GM19395 (cell line): ENCODE measurements around the gene LCK.

Source experiments
- ATAC-seq: cut with Tn5 transposase; IDR thresholded peaks from one replicate; pipeline ENCODE4 v1.9.1; 2021; ENCODE audit warnings: mild to moderate bottlenecking, moderate library complexity; ENCODE audit not compliant: unreplicated experiment

LCK gene

DNA sequence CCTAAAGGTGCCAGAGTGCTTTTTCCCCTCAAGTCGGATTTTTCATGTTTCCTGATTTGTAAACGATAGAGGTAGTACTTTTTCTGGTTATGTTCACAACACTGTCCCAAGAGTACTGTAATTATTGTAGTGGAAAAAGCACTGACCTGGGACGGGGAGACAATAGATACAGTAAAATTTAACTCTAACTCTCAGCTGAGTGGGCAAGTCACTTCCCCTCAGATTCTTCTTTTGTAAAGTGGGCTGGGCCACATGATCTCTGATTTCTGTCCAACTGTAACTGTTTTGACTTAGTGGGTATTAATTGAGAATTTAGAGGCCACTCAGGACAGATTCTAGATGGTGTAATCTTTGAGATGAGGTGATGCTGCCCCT lies 65.8 kb downstream of the LCK start:
- no peak for ATAC-seq

DNA sequence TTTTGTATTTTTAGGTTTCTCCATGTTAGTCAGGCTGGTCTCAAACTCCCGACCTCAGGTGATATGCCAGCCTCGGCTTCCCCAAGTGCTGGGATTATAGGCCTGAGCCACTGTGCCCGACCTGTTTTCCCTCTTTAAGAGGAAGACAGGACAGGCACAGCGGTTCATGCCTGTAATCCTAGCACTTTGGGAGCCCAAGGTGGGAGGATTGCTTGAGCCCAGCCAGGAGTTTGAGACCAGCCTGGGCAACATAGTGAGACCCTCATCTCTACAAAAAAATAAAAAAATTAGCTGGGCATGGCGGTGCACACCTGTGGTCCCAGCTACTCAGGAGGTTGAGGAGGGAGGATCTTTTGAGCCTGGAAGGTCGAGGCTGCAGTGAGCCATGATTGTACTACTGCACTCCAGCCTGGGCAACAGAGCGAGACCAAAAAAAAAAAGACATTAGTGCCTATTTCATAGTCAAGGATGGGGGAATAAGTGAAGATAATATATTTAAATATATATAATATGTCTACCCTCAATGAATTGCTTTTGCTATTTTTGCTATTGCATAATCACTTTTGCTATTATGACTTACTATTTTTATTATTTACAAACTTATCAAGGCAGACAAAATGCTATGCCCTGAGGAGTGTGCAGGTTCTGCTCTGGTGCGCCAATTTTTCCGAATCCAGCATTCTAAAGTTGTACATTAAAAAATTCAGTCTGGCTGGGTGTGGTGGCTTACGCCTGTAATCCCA lies 67.2 kb downstream of the LCK start:
- no peak for ATAC-seq

DNA sequence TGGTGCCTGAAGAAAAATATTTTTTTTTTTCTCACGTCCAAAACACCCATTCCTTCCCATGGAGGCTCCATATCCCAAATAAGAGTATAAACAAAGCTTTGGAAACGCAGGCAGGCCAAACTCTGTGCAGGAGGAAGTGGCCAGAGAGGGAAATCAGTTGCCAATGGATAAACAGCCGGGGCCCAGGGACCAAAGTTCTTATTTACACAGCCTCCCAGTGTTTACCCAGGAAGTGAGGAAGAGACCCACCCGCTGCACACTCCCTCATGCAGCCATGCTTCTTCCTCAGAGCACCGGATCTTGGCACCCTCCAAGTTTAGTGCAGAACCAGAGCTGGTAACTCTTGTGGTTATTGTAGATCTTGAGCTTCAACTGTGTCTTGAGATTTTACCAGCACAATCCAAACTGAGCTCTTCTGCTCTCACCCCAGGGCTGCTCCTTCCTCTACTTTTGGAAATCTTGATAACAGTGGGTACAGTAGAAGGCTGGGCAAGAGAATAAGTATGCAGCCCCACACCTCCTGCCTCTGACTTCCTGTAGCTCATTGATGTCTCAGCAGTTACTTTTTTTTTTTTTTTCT lies 70.7 kb downstream of the LCK start:
- ATAC-seq = no peak

DNA sequence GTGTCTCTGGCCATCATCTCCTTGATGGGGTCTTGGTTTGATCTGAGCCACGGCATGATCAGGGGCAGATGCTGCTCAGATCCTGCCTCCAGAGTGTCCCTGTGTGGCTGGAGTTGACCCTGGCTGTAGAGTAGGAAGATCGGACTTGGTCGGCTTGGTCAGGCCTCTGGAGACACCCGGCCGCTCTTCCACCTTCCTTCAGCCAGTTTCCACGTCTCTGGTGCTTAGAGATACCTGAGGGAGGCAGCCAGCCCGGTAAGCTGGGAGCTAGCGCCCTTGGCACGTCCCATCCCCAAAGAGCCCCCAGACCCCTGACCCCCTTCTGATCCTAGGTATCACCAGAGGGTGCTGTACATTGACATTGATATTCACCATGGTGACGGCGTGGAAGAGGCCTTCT lies 76.1 kb downstream of the LCK start:
- ATAC-seq = no peak

DNA sequence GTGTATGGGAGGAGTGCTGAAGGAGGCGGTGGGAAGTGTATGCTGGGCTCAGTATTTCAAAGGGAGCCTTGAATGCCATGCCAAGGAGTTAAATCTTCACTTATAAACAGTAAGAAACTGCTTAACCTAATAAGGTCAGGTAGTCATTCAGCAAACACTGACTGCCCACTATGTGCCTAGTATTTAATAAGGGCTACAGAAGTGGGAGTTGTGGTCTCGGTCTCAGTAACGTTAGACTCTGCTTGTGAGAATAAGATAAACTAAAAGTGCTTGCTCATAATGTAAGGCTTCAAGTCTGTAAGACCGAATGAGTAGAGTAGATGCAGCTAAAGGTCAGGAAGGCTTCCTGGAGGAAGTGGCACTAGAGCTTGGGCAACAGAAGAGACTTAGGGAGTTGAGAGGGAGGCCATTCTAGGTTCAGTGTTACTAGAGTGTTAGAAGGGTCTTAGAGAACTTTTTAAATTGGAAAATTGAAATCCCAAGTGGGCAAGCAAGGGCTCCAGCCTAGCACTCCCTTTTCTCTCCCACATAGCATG lies 78.9 kb downstream of the LCK start:
- no peak for ATAC-seq

DNA sequence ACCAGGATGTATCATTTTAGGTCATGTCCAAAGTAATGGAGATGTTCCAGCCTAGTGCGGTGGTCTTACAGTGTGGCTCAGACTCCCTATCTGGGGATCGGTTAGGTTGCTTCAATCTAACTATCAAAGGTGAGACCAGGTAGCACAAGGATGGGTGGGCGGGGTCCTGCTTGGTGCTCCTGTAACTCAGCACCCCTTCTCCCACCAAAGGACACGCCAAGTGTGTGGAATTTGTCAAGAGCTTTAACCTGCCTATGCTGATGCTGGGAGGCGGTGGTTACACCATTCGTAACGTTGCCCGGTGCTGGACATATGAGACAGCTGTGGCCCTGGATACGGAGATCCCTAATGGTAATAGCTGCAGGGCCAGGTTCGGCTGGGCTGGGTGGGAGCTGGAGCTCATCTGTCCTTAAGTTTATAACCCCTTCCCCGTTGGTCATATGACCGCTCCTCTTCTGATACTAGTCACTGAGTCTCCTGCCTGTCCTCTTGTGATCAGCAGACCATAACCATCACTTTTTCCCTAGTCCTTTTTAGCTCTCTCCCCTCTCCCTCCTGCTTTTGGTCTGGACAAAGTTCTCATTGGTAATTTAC lies 79.6 kb downstream of the LCK start:
- ATAC-seq = no peak

DNA sequence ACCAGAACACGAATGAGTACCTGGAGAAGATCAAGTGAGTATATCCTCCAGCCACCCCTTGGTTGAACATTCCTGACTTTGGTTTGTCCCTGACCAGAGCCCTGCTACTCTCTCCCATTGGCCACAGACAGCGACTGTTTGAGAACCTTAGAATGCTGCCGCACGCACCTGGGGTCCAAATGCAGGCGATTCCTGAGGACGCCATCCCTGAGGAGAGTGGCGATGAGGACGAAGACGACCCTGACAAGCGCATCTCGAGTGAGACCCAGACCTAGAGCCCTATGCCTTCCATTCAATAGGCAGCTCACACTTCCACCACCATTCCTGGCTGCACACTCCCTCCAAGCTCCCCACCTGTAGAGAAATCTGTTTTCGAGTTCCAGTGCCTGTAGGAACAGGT lies 80.5 kb downstream of the LCK start:
- no peak for ATAC-seq

DNA sequence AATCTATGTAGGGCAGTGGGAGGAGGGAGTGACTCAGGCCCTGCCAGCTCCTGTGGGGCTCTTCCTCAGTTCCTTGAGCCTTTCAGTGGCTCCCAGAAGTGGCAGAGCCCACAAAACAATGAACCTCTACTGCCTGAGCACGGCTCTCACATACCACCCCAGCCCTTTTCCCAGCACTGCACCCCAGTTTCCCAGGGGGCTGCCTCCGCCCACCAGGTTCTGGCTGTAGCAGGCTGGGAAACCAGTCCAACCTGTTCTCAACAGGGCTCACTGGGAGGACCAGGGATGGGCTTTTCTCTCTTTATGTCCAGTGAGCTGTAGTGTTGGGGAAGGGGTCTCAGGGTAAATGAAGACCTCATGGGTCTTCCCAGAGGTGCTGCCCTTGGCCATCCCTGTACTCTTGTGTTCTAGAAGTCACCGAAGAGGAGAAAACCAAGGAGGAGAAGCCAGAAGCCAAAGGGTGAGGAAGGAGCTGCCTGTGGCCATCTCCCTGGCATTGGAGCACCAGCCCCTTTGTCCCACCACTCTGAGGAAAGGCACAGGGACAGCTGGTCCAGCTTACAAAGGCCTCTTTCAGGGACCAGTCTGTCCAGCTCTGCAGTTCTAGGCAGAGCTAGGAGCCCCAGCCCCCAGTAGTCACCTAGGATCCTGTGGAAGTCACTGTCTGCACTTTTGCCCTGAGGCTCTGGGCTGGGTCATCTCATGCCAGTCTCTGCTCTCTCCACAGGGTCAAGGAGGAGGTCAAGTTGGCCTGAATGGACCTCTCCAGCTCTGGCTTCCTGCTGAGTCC lies 81.4 kb downstream of the LCK start:
- ATAC-seq = no peak

DNA sequence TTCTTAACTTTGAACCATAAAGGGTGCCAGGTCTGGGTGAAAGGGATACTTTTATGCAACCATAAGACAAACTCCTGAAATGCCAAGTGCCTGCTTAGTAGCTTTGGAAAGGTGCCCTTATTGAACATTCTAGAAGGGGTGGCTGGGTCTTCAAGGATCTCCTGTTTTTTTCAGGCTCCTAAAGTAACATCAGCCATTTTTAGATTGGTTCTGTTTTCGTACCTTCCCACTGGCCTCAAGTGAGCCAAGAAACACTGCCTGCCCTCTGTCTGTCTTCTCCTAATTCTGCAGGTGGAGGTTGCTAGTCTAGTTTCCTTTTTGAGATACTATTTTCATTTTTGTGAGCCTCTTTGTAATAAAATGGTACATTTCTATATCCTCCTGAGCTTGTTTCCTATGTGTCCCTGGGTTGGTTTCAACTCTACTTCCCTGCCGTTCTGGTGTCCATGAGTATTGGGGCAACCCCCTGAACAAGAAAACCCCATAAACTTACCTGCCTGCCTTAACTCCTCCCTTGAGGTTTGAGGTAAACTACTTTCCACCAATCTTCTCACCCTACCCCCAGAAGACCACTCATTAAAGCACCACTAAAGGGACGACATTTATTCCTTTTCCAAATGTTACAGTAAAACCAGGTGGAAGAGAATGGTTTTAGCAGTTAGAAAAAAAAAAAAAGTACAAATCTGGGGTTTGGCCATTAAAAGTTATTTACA lies 82.3 kb downstream of the LCK start:
- ATAC-seq = no peak

DNA sequence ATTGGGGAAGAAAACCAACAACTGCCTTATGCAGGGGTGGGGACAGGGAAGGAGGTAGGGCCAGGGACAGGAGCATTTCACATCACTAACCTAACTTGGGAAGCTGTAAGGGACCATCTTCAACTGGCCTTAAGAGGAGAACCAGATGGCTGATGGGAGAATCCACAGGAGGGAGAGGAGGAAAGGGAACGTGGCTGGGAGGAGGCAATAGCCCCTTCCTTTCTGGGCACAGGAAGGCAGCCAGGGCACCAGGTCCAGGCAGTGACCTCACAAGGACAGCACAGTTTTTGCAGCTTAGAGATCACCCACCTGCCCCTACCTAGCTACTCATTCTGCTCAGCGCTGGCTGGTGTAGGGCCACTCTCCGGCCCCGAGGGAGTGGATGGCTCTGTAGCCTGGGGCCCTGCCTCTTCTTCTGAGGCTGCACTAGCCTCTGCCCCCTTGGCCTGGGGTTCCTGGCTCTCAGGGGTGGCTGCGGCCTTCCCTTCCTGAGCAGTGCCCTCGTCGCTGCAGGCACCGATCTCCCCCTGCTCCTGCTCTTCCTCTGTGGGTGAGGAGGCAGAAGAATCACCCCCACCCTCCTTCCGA lies 83.3 kb downstream of the LCK start:
- no peak for ATAC-seq

DNA sequence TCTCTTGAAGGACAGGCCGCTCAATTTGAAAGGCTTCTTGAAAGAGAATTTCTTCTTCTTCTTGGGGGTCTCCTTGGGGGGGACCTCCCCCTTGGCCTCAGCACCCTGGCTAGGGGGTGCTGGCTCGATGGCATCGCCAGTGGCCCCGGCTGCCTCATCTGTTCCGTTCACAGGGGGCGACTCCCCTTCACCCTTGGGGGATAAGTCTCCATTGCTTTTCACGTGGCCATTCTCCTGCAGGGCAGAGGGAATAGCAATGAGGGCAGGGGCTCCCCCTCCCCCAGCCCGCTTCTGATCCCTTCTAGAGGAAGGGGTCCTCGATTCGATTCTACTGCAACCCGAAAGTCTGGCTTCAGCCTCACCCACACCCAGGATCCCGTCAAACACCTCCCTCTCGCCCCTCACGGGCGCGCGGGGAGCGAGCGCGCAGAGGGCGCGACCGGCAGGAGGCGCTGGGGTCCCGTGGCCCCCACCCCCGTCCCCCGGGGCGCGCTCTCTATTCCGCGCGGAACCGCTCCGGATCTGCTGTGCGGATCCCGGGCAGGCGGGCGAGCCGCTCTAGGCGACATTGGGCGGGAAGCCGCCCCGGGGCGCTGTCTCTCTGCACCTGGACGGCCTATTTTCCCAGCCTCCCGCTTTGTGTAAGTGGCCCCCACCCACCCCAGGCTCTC lies 83.9 kb downstream of the LCK start:
- no peak for ATAC-seq

DNA sequence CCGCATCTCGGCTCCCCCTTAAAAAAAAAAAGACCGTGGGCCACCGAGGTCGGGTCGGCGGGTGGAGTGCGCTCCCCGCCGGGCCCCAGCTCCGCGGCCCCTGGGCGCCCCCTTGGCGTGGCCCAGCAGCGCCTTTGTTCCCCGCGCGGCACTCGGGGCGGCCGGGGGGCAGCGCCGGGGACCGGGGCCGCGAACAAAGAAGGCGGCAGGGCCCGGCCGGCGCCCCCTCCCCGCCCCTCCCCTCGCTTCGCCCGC lies 84.4 kb downstream of the LCK start:
- no peak for ATAC-seq
